HG03139 (cell line): Measurements from ENCODE around the gene CT45A5.
"Not testable (repeated sequence)": the region's sequence is repeated elsewhere in the genome, so short reads cannot be mapped to it uniquely, and the experiment has no call there.

Experiments used
- ATAC-seq: cut with Tn5 transposase; IDR thresholded peaks from one replicate; pipeline ENCODE4 v1.9.1; 2021; ENCODE audit not compliant: unreplicated experiment

CT45A5 gene

GRCh38 chrX:135785403-135785802 lies at the start of gene CT45A5:
TSS of gene CT45A5 (minus strand) at chrX:135785503. CDS start at chrX:135781729, 3,774 bp downstream.
- not testable (repeated sequence) for ATAC-seq

- ATAC-seq = not testable (repeated sequence)
Observed at GRCh38 chrX:135819912-135820311, 34.6 kb upstream of the CT45A5 start, which contains the start of gene CT45A2. TSS of gene CT45A2 (minus strand) at chrX:135820012. CDS start at chrX:135816265, 3,747 bp downstream.

GRCh38 chrX:135802687-135803086 lies 17.4 kb upstream of the CT45A5 start, which contains the start of gene CT45A6:
TSS of gene CT45A6 (minus strand) at chrX:135802787. CDS start at chrX:135798993, 3,794 bp downstream.
- not testable (repeated sequence) for ATAC-seq

GRCh38 chrX:135768091-135768490 lies 17.2 kb downstream of the CT45A5 start, which contains the start of gene CT45A3:
TSS of gene CT45A3 (minus strand) at chrX:135768191. CDS start at chrX:135764444, 3,747 bp downstream.
- not testable (repeated sequence) for ATAC-seq

- not testable (repeated sequence) for ATAC-seq
Observed at GRCh38 chrX:135744739-135745138, 40.6 kb downstream of the CT45A5 start.

GRCh38 chrX:135741192-135741715 lies 44.0 kb downstream of the CT45A5 start:
- no peak for ATAC-seq

- peak; percentile 63 for ATAC-seq
Observed at GRCh38 chrX:135740681-135741149, 44.6 kb downstream of the CT45A5 start.

- ATAC-seq = no peak
Observed at GRCh38 chrX:135737366-135738071, 47.8 kb downstream of the CT45A5 start.

GRCh38 chrX:135734666-135735065 lies 50.6 kb downstream of the CT45A5 start:
- ATAC-seq = not testable (repeated sequence)
